GM23248 (cell line): Measurements from ENCODE around the gene SLC19A1. TPM values are rescaled to one million over a fixed set of nuclear protein-coding genes. Genes with fewer than 3 reads are reported as not detected.

Experiments used
- DNase-seq: peaks from one replicate; pipeline ENCODE4 v3.0.0-alpha.2; 2015
- H2AFZ ChIP-seq: fragments of 200-600 bp; sonication (generic); 2 replicates; pipeline ENCODE4 v1.6.1; 2016; ENCODE audit warnings: antibody characterized with exemption
- H3F3A ChIP-seq: fragments of 200-600 bp; sonication (generic); 2 replicates; pipeline ENCODE4 v1.6.1; 2016; ENCODE audit warnings: mild to moderate bottlenecking, antibody characterized with exemption, mixed run types; ENCODE audit not compliant: insufficient read depth
- H3K27ac ChIP-seq: fragments of 200-600 bp; sonication (generic); 2 replicates; pipeline ENCODE4 v1.5.1; 2016; ENCODE audit warnings: mild to moderate bottlenecking
- H3K27me3 ChIP-seq: fragments of 200-600 bp; sonication (generic); replicated peaks from 2 replicates; pipeline ENCODE4 v1.6.1; 2016; ENCODE audit warnings: mild to moderate bottlenecking; ENCODE audit not compliant: insufficient read depth
- H3K36me3 ChIP-seq: fragments of 200-600 bp; sonication (generic); 2 replicates; pipeline ENCODE4 v1.6.1; 2016; ENCODE audit warnings: low read depth, mild to moderate bottlenecking
- H3K4me1 ChIP-seq: fragments of 200-600 bp; sonication (generic); 2 replicates; pipeline ENCODE4 v1.6.1; 2016; ENCODE audit warnings: mild to moderate bottlenecking; ENCODE audit not compliant: insufficient read depth
- H3K4me2 ChIP-seq: fragments of 200-600 bp; sonication (generic); one replicate; pipeline ENCODE4 v1.6.1; 2016; ENCODE audit warnings: mild to moderate bottlenecking; ENCODE audit not compliant: unreplicated experiment
- H3K4me3 ChIP-seq: fragments of 200-600 bp; sonication (generic); 2 replicates; pipeline ENCODE4 v1.5.1; 2016; ENCODE audit warnings: mild to moderate bottlenecking
- H3K79me2 ChIP-seq: fragments of 200-600 bp; sonication (generic); 2 replicates; pipeline ENCODE4 v1.6.1; 2016; ENCODE audit warnings: mild to moderate bottlenecking; ENCODE audit not compliant: insufficient read depth
- H3K9ac ChIP-seq: fragments of 200-600 bp; sonication (generic); 2 replicates; pipeline ENCODE4 v1.6.1; 2016; ENCODE audit warnings: mild to moderate bottlenecking
- H3K9me2 ChIP-seq: fragments of 200-600 bp; sonication (generic); 2 replicates; pipeline ENCODE4 v1.6.1; 2016; ENCODE audit warnings: mixed run types, mild to moderate bottlenecking, moderate library complexity; ENCODE audit not compliant: insufficient read depth
- H3K9me3 ChIP-seq: fragments of 200-600 bp; sonication (generic); one replicate; pipeline ENCODE4 v1.6.1; 2017; ENCODE audit warnings: low read depth
- H4K20me1 ChIP-seq: fragments of 200-600 bp; sonication (generic); 2 replicates; pipeline ENCODE4 v1.6.0; 2016; ENCODE audit not compliant: insufficient read depth
- EZH2 ChIP-seq: fragments of 200-600 bp; sonication (generic); IDR thresholded peaks from 2 replicates; pipeline ENCODE4 v1.6.1; 2018; ENCODE audit warnings: antibody characterized with exemption, mild to moderate bottlenecking; ENCODE audit not compliant: insufficient read depth, poor library complexity, severe bottlenecking
- EZH2phosphoT487 ChIP-seq: fragments of 200-600 bp; sonication (generic); IDR thresholded peaks from 2 replicates; pipeline ENCODE4 v1.6.1; 2018; ENCODE audit warnings: antibody characterized with exemption, moderate library complexity, mild to moderate bottlenecking, low read depth; ENCODE audit not compliant: insufficient read depth
- WGBS, 2 experiments: methylation state at CpG; one replicate each; pipeline ENCODE4 v1.1.6; 2015 to 2017; ENCODE audit warnings: low lambda C conversion rate in 2 of 2, low coverage in 1 of 2; ENCODE audit errors: missing lambda C conversion rate in 2 of 2; 5-methylcytosine and 5-hydroxymethylcytosine counted together
- in situ Hi-C: fragments of 300-500 bp; cut with MboI; formaldehyde crosslinking; loops from 2 replicates; pipeline ENCODE4 v1.15.0; 2020
- polyA plus RNA-seq: library from polyadenylated mRNA; unstranded; fragments of >200 nt; fragmentation: Nextera tagmentation; extraction: Ambion mirVana; gene quantifications from 2 replicates; pipeline ENCODE4 v1.2.1, GENCODE V29; 2016
- total RNA-seq: library from RNA; depleted of rRNA; stranded (reverse); fragments of >200 nt; shearing (Covaris generic); gene quantifications from 2 replicates; pipeline ENCODE4 v1.2.3, GENCODE V29; 2014

SLC19A1 gene
- total and polyA plus RNA-seq, 2 experiments from 2014 or later: 7.8 to 8.4 TPM

DNA sequence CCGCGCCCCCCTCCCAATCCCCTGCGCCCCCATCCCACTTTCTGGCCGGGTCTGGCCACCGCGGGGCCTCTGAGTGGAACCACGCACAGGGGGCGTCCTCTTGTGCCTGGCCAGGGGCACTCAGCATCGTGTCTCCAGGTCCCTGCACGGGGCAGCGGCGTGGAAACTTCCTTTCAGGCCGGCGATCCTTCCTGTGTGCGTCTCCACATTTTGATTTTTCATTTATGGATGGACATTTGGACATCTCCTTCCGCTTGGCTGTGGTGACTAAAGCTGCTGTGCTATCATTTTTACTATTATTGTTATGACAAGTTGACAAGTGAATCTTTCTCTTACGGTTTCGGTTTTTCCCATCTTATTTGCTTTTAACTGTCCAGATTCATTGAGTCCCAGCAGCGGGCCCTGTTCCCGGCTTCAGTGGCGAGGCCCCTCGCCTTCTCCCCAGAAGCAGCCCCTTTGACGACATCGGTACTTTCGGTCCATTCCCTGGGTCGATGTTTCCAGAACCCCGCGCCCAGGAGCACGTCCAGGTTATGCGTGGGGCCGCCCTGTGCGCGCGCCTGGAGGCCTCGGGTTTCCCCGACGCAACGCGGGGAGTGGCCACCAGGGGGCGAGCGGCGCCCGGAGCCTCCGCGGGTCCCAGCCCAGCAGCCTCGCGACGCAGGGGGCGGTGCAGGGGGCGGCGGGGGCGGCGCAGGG, 12.4 kb upstream of the SLC19A1 start:
- no peaks in the 10 kb centered on the region for H3K36me3 ChIP-seq
- 1% methylated on average over 35 to 50 of the region's 53 CpGs for WGBS, 2 experiments

DNA sequence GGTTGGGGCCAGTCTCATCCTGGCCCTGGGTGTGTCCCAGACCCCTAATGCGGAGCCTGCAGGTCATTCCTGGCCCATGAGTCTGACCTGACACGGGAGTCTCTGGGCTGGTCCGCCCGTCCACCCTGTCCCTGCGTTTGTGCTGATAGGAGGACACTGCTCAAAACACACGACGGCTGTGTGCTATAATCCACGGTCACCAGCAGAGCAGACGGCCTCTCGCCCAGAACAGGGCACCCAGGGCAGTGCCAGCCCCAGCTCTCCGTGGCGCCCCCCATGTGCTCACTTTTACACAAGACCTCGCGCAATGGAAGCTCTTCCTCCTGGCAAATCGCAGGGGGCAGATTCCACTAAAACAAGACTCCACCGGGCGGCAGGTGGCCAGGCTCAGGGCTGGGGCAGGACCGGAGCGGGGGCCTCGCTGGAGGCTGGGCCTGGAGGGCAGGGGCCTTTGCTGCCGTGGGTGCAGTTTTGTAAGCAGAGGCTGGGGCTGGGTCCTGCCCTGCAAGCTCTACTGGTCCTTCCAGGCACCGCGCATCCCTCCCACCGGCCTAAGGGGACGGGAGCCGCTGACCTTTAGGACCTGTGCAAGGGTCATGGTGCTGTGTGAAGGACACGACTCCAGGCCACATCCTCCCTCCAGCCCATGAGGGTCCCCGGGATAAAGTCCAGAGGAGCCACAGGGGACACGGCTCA, 10.6 kb upstream of the SLC19A1 start:
- DNase-seq: no peak
- Histone ChIP-seq H3K4me3 (no peak overlapping the region), H3K9ac (no peak overlapping the region), H3K9me3 (no peaks in the 10 kb centered on the region), H3K79me2 (no peaks in the 10 kb centered on the region), H3K27me3 (no peaks in the 10 kb centered on the region; the same call in 1 of the 2 replicates), H3K4me1 (no peaks in the 10 kb centered on the region), H3K4me2 (no peak overlapping the region), H3F3A (peaks cover 8% of the 10 kb centered on the region; the same call in 1 of the 2 replicates), H2AFZ (no peak overlapping the region), H4K20me1 (no peaks in the 10 kb centered on the region), H3K9me2 (no peaks in the 10 kb centered on the region), H3K27ac (no peak overlapping the region), H3K36me3 (no peaks in the 10 kb centered on the region)
- no peak for TF ChIP-seq EZH2phosphoT487
- TF ChIP-seq EZH2: no peak
- in situ Hi-C loops: no loop called here
- WGBS, 2 experiments: 90 to 93% methylated on average over 28 to 29 of the region's 29 CpGs

More for the DNA sequence above, 12.4 kb upstream of the SLC19A1 start:
- Histone ChIP-seq H3K4me2 (peak overlapping the region; percentile 91), H4K20me1 (no peaks in the 10 kb centered on the region), H3K9me2 (no peaks in the 10 kb centered on the region), H3K4me1 (no peaks in the 10 kb centered on the region), H3K27me3 (no peaks in the 10 kb centered on the region; the same call in 1 of the 2 replicates), H2AFZ (peak overlapping the region; percentile 88), H3K27ac (no peak overlapping the region), H3K79me2 (no peaks in the 10 kb centered on the region), H3K9ac (peak overlapping the region; percentile 72), H3F3A (peaks cover 8% of the 10 kb centered on the region; the same call in 1 of the 2 replicates), H3K9me3 (no peaks in the 10 kb centered on the region), H3K4me3 (peak overlapping the region; percentile 81)
- DNase-seq: peak; percentile 75
- TF ChIP-seq EZH2: no peak
- TF ChIP-seq EZH2phosphoT487: no peak
- in situ Hi-C loops: no loop called here

- H2AFZ ChIP-seq: no peak overlapping the region
- no peaks in the 10 kb centered on the region for H3K36me3 ChIP-seq
- no peak for TF ChIP-seq EZH2phosphoT487
- H3K27me3 ChIP-seq: no peaks in the 10 kb centered on the region; the same call in 1 of the 2 replicates
- H4K20me1 ChIP-seq: no peaks in the 10 kb centered on the region
- H3K4me1 ChIP-seq: no peaks in the 10 kb centered on the region
- no peak for DNase-seq
- H3K9ac ChIP-seq: no peak overlapping the region
- WGBS, 2 experiments: 92 to 94% methylated on average over 31 to 33 of the region's 35 CpGs
- peaks cover 8% of the 10 kb centered on the region; the same call in 1 of the 2 replicates for H3F3A ChIP-seq
- no peaks in the 10 kb centered on the region for H3K79me2 ChIP-seq
- no peak overlapping the region for H3K27ac ChIP-seq
- H3K4me3 ChIP-seq: no peak overlapping the region
- no peaks in the 10 kb centered on the region for H3K9me3 ChIP-seq
- in situ Hi-C loops: no loop called here
- no peaks in the 10 kb centered on the region for H3K9me2 ChIP-seq
- H3K4me2 ChIP-seq: no peak overlapping the region
Measured at GRCh38 chr21:45551783-45552695, 9.8 kb upstream of the SLC19A1 start.

- no peak overlapping the region for H3K27ac ChIP-seq
- no peak overlapping the region for H3K9ac ChIP-seq
- H3K4me2 ChIP-seq: no peak overlapping the region
- H3K27me3 ChIP-seq: no peaks in the 10 kb centered on the region
- H3K79me2 ChIP-seq: no peaks in the 10 kb centered on the region
- H3K36me3 ChIP-seq: no peaks in the 10 kb centered on the region
- in situ Hi-C loops: no loop called here
- TF ChIP-seq EZH2: no peak
- no peak for TF ChIP-seq EZH2phosphoT487
- H3F3A ChIP-seq: peaks cover 8% of the 10 kb centered on the region; the same call in 1 of the 2 replicates
- 35 to 37% methylated on average over 8 of the region's 8 CpGs for WGBS, 2 experiments
- no peaks in the 10 kb centered on the region for H3K4me1 ChIP-seq
- no peaks in the 10 kb centered on the region for H3K9me3 ChIP-seq
- peak; percentile 83 for DNase-seq
- no peak overlapping the region for H3K4me3 ChIP-seq
- H4K20me1 ChIP-seq: no peaks in the 10 kb centered on the region
- H2AFZ ChIP-seq: no peak overlapping the region
- H3K9me2 ChIP-seq: no peaks in the 10 kb centered on the region
Measured at GRCh38 chr21:45551316-45551715, 9.1 kb upstream of the SLC19A1 start.
